ENCODE data around the gene ZNF219.

DNA sequence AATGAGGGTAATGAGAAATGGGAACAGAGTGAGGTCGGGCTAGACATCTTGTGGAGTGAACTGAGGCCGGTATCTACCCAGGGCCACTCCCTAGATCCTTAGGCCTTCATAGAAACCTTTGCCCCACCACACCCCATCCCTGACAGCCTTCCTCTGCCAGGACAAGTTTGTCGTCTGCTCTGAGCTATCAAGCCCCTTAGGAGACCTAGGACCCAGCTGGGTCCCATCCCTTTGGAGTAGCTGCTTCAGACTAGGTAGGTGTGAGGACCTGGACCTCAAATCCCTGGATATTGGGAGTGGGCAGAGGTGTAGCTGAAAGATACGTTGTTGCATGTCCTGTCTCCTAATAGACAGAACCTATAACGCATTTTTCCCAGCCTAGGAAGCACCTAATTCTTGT, 2.5 kb upstream of the ZNF219 start, which contains the start of gene TMEM253:
- TF ChIP-seq POLR2A (IDR thresholded peaks at IDR 0.05; ENCODE audit: low read depth, low read length) (no peak), TAF1 (IDR thresholded peaks at IDR 0.05; ENCODE audit: low read depth, low read length) (no peak), POLR2AphosphoS5 (IDR thresholded peaks at IDR 0.05; ENCODE audit: low read depth, low read length) (no peak), SPI1 (IDR thresholded peaks at IDR 0.05; ENCODE audit: low read depth, low read length) (no peak), PAX5 (IDR thresholded peaks at IDR 0.05; ENCODE audit: insufficient read depth, low read length, severe bottlenecking) (no peak)
